Cerebellar cortex (tissue), 1 donor: ENCODE results near the gene CPED1.
A peak's percentile ranks its signal among the peaks of the same experiment; 100 is the strongest.
"Not testable (repeated sequence)": the region's sequence is repeated elsewhere in the genome, so short reads cannot be mapped to it uniquely, and the experiment has no call there.

Experiments
- DNase-seq: peaks from one replicate; pipeline ENCODE4 v3.0.0-alpha.2; 2015; ENCODE audit warnings: low spot score

CPED1 gene

DNA sequence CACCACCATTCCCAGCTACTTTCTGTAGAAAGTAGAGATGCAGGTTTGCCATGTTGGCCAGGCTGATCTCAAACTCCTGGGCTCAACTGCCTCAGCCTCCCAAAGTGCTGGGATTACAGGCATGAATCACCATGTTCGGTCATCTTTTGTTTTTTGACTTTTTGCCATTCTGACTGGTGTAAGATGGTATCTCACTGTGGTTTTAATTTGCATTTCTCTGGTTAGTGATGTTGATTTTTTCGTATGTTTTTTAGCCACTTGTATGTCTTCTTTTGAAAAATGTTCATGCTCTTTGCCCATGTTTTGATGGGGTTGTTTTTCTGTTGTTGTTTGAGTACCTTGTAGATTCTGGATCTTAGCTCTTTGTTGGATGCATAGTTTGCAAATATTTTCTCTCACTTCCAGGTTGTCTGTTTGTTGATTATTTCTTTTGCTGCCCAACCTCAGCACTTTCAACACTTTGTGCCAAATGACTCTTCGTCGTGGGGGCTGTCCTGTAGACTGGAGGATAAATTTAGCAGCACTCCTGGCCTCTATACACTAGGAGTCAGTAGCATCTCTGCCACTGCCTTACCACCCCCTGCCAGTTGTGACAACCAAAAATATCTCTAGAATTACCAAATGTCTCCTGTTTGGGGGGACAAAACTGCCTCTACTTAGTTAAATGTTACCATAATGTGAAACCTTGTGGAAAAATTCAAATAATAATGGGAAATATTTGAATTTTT is 6.5 kb upstream of the CPED1 start:
- no peak for DNase-seq

DNA sequence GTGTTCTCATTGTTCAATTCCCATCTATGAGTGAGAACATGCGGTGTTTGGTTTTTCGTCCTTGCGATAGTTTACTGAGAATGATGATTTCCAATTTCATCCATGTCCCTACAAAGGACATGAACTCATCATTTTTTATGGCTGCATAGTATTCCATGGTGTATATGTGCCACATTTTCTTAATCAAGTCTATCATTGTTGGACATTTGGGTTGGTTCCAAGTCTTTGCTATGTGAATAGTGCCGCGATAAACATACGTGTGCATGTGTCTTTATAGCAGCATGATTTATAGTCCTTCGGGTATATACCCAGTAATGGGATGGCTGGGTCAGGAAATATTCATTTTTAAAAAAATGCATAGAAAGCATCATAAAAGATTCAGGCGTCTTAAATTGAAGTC is 4.9 kb upstream of the CPED1 start:
- not testable (repeated sequence) for DNase-seq

DNA sequence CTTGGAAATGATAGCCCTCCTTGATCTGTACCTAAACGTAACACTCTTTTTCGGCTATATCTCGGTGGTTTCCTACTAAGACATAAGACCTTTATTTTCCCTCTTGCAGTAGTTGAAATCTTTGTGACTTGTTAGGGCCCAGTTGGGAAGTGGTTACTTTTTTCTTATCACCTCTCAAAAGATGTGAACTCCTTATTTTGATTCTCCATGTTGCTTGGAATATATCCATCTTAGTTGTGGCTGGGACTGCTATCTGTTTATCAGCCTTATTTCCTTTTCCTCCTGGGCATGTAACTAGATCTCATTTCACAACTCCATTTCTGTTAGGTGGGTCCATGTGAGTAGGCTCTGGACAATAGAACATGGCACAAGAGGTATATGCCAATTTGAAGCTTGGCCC is 4.1 kb upstream of the CPED1 start:
- DNase-seq: no peak

DNA sequence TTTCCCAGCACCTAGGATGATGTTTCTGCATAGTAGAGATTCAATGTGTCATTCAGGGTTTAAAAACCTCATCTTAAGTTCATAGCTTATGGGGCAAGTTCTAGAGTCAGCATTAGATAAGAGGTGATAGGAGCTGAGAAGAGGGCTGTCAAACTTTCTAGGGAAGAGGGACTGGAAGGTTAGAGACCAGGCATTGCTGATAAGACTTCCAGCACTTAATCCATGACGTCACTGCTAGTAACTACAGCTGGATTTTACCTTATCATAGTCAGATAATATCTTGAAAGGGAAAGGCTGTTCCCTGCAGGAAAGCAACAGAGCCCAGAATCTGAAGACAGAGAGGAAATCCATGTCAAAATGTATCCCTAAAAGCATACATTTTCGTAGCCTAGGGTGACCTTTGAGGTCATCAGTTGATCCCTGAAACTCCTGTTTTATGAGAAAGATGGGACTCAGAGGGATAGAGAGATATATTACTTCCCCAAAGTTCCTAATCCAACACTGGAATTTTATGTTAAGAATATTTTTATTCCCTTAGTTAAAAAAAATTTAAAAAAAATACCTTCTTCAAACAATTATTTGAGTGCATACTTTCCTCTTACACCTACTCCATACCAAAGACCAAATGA is 3.3 kb upstream of the CPED1 start:
- no peak for DNase-seq

DNA sequence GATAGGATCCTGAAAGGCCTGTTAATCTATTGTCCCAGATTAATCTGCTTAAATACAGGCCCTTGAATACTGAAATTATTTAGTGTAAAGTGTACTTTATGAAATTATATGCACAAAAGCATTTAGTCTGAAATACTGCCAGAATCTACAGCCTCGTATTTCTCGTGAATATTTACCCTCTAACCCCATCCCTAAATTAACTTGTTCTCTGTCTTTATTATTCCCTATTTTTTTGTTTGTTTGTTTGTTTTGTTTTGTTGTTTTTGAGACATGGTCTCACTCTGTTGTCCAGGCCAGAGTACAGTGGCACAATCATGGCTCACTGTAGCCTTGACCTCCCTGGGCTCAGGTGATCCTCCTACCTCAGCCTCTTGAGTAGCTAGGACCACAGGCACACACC is 2.7 kb upstream of the CPED1 start:
- DNase-seq: no peak

DNA sequence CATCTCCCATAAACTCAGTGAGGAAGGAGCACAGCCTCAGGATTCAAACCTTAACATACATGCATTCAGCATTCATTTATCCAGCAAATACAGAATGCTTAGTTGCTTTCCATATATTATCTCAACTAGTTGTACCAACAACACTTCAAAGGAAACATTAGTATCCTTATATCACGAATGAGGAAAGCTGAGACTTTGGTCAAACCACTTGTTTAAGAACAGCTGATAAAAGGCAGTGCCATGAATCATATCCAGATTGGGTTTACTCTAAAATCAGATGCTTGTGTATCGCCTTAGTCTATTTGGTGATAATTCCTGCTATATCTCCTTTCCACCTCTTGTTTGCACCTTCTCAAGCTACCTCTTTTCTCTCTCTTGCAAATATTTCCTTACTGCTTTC is 1.9 kb upstream of the CPED1 start:
- no peak for DNase-seq

DNA sequence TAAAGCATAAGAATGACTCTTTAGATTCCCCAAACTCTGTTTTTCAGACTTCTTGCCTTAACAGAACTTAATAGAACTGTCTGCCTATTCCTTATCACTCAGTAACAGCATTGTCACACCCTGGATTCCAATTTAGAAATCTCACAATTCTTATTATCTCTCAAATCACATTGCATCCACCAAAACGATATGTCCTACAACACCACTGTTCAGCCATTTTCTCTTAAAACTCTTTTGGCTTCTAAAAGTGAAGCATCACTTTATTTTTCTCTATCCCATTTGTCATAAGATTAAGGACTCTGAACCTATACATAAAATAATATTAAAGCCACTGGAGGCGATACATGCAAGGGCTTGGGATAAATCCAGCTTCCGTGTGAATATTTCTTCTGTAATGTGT is 1.2 kb upstream of the CPED1 start:
- no peak for DNase-seq

DNA sequence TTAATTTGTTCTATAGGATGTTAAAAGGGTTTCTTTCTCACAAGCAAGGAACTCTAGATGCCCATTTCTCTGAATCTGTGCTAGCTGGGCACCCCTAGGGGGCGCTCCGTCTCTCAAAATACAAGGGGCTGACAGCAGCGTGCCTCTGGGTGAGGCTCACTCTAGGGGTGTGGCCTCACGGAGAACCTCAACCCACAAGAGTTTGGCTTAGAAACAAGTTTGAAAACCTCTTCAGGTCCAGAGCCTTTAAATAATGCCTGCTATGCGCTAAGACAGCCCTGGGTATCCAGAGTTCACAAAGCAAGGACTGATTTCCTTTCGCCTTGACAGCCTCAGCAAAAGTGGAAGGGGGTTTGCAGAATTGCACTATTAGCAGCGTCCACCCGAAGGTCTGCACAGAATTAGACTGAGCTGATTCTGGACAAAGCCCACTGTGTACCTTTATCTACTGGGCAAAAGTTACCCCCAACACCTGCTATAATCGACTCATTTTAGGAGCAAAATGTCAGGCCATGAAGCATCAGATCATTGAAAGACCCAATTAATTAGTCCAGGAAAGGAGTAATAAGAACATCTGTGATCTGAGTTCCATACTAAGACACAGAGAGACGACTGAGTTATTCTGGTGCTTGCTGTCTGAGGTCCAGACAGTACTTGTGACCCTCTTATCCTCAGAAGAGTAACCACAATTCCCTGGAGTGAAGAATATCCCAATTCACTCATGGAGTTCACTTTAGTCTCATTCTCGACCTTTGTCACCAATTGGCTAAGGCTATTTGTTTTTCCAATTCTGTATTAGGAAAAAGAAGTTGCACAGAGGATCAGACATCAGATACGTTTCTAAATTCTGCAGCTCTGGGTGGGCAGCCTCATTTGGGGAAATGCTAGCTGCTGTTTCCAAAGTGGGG is 574 bp upstream of the CPED1 start:
- peak; percentile 91 for DNase-seq

DNA sequence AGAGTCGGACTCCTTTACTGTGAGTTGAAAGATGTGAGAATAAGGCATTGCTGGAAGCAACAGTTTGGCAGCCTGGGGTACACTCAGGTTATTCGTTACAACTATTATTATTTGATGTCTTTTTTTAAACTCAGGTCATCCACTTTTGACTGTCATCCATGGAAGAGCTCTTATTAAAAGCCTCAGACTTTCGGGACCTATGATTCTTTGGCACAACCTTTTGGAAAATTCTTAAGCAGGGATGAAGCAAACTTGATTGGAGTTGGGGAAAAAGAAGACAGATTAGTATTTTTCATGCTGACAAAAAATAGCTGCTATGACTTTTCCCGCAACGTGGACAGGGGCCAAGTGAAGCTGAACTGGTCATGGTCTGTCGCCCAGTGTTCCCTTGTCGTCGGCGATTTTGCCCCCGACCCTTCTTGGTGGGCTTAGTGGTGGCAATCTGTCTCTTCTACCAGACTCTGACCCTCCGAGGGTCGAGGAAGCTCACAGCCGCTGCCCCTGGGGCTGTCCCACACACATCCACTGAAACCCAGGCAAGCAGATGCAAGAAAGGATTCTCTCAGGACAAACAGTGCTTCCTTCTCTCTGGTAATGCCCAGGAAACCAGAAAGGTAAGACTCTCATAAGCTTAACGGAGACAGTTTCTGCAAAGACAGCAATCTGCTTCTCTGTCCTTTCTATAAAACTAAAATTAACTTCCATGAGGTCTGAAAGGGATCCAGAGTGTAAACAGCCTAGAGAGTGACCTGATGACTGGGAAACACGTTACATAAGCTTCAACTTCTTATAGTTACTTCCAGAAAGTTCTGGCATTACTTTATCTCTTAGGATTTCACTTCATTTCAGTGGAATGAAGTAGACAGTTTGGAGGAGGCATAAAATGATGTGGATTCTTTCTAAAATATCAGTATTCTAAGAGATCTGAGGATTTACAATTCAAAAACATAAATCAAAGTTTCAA is 1.0 kb downstream of the CPED1 start:
- no peak for DNase-seq

DNA sequence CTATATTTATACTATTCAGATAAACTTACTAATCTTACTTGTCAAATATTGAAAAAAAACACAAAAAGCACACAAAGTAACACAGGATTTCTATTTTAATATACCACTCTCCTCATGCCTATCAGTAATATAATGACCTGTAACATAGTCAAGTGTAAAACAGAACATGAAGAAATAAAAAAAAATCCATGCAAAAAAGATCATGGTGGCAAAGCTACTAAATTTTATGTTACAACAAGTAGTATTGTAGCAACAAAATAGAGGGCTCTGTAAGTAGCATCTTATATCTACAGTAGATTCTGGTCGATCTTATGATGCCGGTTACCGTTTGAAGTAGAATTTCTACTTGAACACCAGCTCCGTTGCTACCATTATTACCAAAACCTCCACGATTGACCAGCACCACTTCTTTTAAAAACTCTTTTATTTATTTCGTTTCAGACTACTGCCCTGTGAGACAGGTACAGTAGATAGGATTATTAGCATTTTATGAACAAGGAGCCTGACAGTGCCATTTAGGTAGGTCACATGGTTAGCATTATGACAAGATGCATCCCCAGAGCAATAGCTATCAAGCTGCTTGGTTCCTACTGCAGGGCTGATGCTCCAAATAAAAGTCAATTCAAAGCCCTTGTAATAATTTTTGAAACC is 2.1 kb downstream of the CPED1 start:
- DNase-seq: no peak

DNA sequence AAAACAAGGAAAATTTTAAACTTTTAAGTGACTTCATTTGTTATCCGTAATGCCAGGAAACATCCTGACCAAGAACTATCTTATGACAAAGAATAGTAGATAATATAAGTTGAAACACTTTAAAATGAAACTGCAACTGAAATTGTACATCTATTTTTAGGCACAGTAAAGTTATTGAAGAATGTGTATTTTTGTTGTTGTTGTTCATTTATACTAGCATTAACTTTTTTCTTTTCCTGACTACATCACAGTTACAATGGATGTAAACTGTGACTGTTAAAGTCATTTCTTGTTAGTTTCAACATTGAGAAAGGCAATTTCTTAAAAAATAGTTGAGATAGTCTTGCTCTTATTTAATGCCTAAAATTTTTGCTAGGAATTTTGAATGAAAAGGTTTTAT is 2.6 kb downstream of the CPED1 start:
- DNase-seq: no peak

DNA sequence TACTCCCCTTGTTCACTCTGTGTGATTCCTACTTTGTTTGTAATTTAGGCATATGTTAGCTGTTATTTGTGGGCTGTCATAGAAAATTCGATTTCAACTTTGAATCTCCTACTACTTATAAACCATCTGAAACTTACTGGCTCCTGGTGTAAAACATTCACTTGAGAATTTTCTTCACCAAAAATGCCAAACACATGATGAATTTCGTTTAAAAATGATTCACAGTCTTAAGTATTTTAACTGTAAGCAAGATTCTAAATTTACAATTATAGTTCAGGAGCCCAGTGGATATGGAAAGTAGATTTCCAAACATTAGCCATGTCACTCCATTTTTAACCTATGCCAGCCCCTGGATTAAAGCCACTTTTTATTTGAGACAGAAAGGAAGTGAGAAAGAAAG is 3.1 kb downstream of the CPED1 start:
- no peak for DNase-seq

DNA sequence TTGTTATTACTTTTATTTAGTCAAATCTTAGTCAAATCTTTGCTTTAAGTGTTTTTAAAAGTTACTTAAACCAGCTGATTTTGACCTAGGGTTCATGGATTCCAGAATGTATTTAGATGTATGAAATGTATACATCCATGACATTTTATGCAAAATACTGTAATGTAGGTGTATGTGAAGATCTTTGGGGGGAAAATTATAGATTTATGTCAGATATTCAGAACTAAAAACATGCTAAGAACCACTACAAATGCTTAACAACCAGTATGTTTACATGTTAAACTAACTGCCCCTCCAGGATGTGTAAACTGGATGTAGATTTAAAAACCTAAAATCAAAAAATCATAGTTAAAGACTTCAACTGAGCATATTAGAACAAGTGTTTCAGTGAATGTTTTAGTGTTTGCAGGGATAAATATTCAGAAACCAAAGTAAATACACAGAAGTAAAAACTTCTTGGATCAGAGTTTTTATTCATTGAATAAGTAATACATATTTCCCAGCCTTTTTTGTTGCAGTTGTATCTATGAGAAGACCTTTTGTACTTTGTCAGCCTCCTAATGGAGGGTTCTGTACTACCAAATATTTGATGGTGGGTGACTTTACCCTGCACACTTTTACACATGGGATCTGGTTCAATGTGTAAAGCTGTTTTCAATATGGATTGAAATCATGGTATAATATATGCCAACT is 3.9 kb downstream of the CPED1 start:
- DNase-seq: no peak

DNA sequence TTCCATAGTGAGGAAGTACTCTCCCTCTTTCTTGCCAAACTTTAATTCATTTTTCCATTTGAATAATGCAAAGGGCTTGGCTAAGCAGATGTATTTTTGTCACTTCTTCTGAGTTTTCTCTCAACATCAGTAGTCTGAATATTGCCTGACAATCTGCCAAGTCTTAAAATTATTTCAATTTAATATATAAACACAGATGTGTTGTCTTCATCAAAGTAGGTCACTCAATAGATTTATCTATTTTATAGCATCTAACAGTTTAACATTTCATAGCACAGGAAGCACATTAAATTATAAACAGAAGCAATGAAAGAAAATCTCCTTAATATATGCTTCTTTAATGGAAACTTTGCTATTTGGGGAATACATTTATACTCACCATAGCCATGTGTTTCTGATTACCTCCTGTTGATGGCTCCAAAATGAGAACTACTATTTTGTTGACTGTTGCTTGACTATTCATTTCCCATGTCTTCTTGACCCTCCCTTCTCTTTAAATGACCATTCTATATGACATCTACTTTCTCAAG is 4.5 kb downstream of the CPED1 start:
- DNase-seq: no peak

DNA sequence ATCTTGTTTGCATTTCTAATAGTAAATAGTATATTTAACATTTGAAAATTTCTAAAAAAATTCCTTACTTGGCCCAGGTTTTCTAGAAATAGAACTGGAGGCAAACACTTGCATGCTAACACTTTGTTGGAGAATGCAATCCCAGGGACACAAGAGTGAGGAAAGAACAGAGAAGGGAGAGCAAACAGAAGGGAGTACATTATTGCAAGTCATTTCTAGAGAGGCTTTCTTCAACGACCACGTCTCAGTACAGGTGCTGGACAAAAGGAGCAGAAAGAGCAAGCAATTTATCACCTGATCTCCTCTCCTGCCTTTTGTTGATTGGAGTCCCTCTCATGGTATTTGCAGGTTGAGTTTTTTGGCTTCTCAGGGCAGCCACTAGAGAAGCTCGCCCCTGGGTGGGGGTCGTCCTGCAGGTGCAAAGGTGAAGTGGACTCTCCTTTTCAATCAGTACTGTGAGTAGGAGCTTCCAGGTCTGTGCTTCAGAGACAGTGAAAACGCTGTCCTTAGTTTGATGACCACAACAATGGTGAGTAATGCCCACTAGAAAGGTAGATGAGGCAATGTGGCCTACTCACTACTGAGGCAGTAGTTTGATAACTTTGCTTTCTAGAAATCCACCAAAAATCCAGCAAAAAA is 5.2 kb downstream of the CPED1 start:
- no peak for DNase-seq

DNA sequence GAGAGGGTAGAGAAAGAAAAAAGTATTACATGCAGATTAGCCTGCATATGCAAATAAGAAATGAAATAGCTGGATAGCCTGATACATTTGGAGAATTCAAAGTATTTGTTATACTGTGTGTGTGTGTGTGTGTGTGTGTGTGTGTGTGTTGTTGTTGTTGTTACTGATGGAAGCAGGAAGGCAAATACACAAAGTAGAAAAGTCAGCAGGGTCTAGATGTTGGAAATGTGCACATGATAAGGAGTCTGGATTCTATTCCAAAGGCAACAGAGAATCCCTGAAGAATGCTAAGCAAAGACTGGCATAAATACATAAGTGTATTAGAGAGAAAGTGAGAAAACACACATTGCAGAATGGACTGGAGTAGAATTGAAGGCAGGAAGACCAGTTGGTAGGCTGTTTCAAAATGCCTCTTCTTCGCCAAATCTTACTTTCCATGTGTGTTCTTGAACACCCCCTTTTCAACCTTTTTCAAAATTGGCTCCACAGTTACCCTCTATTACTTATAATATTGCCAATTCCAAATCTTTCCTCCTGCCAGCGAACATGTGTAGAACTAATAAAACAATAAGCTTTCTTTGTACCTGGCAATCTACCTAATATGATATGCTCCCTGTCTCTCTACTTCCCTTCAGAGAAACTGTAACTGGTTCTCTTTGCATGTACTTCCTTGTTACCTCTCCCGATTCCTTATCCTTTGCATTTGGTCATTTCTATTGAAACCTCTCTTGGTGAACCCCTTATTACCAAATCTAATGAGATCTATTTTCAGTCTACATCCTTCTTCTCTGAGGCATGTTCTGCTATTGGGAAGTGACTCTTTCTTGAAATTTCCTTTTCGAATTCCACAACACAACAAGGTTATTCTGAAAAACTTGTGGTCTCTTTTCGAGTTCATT is 6.2 kb downstream of the CPED1 start:
- DNase-seq: no peak

DNA sequence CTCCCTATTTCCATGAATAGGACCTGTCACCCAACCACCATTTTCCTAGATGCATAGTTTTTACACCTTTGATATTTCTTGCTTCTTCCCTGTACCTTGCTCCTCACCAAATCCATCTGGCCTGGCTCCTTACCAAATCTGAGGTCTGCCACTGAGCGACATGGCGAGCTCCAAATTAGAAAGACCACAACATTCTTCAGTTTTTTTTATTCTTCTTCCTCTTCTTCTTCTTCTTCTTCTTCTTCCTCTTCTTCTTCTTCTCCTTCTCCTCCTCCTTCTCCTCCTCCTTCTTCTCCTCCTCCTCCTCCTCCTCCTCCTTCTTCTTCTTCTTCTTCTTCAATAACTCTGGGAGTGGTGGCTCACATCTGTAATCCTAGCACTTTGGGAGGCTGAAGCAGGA is 7.1 kb downstream of the CPED1 start:
- peak; percentile 40 for DNase-seq

DNA sequence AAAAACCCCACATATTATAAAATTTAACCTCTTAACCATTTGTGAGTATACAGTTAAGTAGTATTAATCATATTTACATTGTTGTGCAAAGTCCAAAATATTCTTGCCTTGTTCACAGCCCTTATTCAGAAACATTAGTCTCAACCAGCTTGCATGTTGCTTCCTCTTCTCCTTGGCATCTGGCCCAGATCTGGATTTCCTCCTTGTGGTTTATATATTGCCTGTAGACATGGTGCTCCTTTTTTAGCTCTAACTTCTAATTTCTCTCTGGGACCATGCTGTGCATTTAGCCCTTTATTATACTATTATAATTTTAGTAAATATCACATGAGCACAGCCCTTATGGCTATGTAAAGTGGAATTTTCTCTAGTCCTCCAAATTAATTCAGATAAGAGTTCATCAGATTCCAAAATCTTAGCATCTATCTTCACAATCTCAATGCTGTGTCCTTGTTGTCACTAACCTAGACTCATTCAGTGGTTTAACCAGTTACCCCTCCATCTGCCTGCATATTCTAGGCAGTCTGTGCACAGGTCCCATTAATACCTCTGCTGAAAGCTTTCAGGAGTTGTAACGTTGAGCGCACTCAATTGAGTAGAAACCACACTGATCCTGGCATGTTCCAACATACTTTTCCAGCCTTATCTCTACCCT is 7.9 kb downstream of the CPED1 start:
- DNase-seq: peak; percentile 75
